ENCODE data around the gene RGL2.

Gene RGL2

GRCh38 chr6:33248932-33249731 lies 49.6 kb downstream of the RGL2 start:
- H3K27me3 ChIP-seq (ENCODE audit: control insufficient read depth, low read length), result no peaks in the 10 kb centered on the region
- no peaks in the 10 kb centered on the region for H3K9me2 ChIP-seq (replicated peaks; ENCODE audit: control insufficient read depth, low read length)
- peaks cover 14% of the 10 kb centered on the region for H3K36me3 ChIP-seq (ENCODE audit: control insufficient read depth, low read length)
- H3F3A ChIP-seq (ENCODE audit: control insufficient read depth, insufficient read depth), result peaks cover 8% of the 10 kb centered on the region
- peak overlapping the region; percentile 92 for H3K4me2 ChIP-seq (ENCODE audit: low read length)
- no peaks in the 10 kb centered on the region for H3K9me3 ChIP-seq (ENCODE audit: control insufficient read depth, insufficient read depth, low read length)
- peaks cover 8% of the 10 kb centered on the region for H3K79me2 ChIP-seq (ENCODE audit: control insufficient read depth, low read length)
- no peak for TF ChIP-seq EZH2phosphoT487 (IDR thresholded peaks at IDR 0.05; ENCODE audit: borderline replicate concordance, low read length)
- no peak for TF ChIP-seq CTCF (IDR thresholded peaks at IDR 0.05; ENCODE audit: low read depth, low read length, poor library complexity, severe bottlenecking)
- H4K20me1 ChIP-seq (ENCODE audit: control insufficient read depth, insufficient read depth, low read depth, low read length), result no peaks in the 10 kb centered on the region
- H3K4me1 ChIP-seq (ENCODE audit: control insufficient read depth, low read length), result peaks cover 23% of the 10 kb centered on the region
- peak overlapping the region; percentile 63 for H3K27ac ChIP-seq (ENCODE audit: low read depth, low read length)
- H3K4me3 ChIP-seq (ENCODE audit: low read length), result peak overlapping the region; percentile 73

DNA sequence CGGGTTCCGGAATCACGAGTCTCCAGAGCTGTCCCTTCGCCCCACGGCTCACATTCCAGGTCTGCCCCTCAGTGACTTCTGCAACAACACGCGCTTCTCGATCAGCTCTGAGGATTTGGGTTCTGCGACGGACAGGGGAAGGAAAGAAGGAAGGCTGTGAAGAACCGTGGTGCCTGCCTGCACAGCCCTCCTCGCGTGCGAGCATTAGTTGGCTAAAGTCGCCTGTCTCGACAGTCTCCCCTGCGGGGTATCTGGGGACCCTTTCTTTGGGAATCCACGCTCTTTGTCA lies 50.2 kb downstream of the RGL2 start:
- H3F3A ChIP-seq (ENCODE audit: control insufficient read depth, insufficient read depth), result peaks cover 8% of the 10 kb centered on the region
- no peaks in the 10 kb centered on the region for H3K9me2 ChIP-seq (replicated peaks; ENCODE audit: control insufficient read depth, low read length)
- no peak for TF ChIP-seq EZH2phosphoT487 (IDR thresholded peaks at IDR 0.05; ENCODE audit: borderline replicate concordance, low read length)
- TF ChIP-seq CTCF (IDR thresholded peaks at IDR 0.05; ENCODE audit: low read depth, low read length, poor library complexity, severe bottlenecking), result peak; percentile 44
- peak overlapping the region; percentile 73 for H3K4me3 ChIP-seq (ENCODE audit: low read length)
- peak overlapping the region; percentile 63 for H3K27ac ChIP-seq (ENCODE audit: low read depth, low read length)
- no peaks in the 10 kb centered on the region for H3K27me3 ChIP-seq (ENCODE audit: control insufficient read depth, low read length)
- H4K20me1 ChIP-seq (ENCODE audit: control insufficient read depth, insufficient read depth, low read depth, low read length), result no peaks in the 10 kb centered on the region
- no peaks in the 10 kb centered on the region for H3K9me3 ChIP-seq (ENCODE audit: control insufficient read depth, insufficient read depth, low read length)
- H3K79me2 ChIP-seq (ENCODE audit: control insufficient read depth, low read length), result peaks cover 8% of the 10 kb centered on the region
- peaks cover 14% of the 10 kb centered on the region for H3K36me3 ChIP-seq (ENCODE audit: control insufficient read depth, low read length)
- peak overlapping the region; percentile 92 for H3K4me2 ChIP-seq (ENCODE audit: low read length)
- H3K4me1 ChIP-seq (ENCODE audit: control insufficient read depth, low read length), result peaks cover 23% of the 10 kb centered on the region

DNA sequence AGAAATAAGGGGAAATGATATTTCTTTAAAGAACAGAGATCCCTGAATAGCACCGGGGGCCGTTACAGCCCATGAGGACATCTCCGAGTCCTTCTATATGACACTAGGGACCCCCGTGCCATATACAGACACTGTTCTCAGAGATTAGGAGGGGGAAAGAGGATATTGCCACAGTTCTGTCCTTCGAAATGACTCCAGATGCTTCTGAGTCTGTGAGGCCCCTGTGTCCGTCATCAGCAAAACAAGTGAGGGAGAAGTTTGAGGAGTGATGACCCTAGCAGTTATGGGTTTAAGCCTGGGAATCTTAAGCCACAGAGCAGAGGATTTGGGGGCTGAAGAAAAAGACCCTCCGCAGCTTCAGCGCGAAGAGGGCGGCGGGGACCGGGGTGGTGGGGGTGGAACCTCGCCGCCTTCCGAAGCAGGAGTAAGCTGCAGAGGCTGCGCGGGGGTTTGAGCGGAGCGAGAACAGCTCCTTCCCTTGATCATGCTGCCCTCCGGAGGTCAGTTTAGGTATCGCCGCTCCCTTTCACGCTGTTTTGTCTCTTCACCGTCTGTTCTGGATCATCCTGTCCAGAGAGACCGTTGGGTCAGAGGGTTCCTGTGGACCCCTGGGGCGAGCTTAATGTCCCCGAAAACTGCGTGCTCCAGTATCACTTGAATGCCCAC lies 50.6 kb downstream of the RGL2 start:
- H3K36me3 ChIP-seq (ENCODE audit: control insufficient read depth, low read length), result peaks cover 14% of the 10 kb centered on the region
- H3K4me2 ChIP-seq (ENCODE audit: low read length), result peak overlapping the region; percentile 92
- H4K20me1 ChIP-seq (ENCODE audit: control insufficient read depth, insufficient read depth, low read depth, low read length), result no peaks in the 10 kb centered on the region
- no peaks in the 10 kb centered on the region for H3K9me2 ChIP-seq (replicated peaks; ENCODE audit: control insufficient read depth, low read length)
- peaks cover 4% of the 10 kb centered on the region; the same call in 1 of the 2 replicates for H3K27me3 ChIP-seq (ENCODE audit: control insufficient read depth, low read length)
- peak overlapping the region; percentile 73 for H3K4me3 ChIP-seq (ENCODE audit: low read length)
- peaks cover 23% of the 10 kb centered on the region for H3K4me1 ChIP-seq (ENCODE audit: control insufficient read depth, low read length)
- H3K9me3 ChIP-seq (ENCODE audit: control insufficient read depth, insufficient read depth, low read length), result no peaks in the 10 kb centered on the region
- no peak for TF ChIP-seq EZH2phosphoT487 (IDR thresholded peaks at IDR 0.05; ENCODE audit: borderline replicate concordance, low read length)
- peak; percentile 89 for TF ChIP-seq CTCF (IDR thresholded peaks at IDR 0.05; ENCODE audit: low read depth, low read length, poor library complexity, severe bottlenecking)
- peaks cover 8% of the 10 kb centered on the region for H3K79me2 ChIP-seq (ENCODE audit: control insufficient read depth, low read length)
- H3K27ac ChIP-seq (ENCODE audit: low read depth, low read length), result peak overlapping the region; percentile 63
- peaks cover 11% of the 10 kb centered on the region for H3F3A ChIP-seq (ENCODE audit: control insufficient read depth, insufficient read depth)

Data from DOHH2 (cell line).